ENCODE results near the gene STK10.
A peak's percentile ranks its signal among the peaks of the same experiment; 100 is the strongest.
"Not testable (repeated sequence)": the region's sequence is repeated elsewhere in the genome, so short reads cannot be mapped to it uniquely, and the experiment has no call there.

Gene STK10

GRCh38 chr5:172153695-172154094, 34.3 kb downstream of the STK10 start:
- TF ChIP-seq CTCF (IDR thresholded peaks at IDR 0.05; ENCODE audit: extremely low read depth, missing control alignments), result no peak

GRCh38 chr5:172151661-172152210, 36.3 kb downstream of the STK10 start:
- no peak for TF ChIP-seq CTCF (IDR thresholded peaks at IDR 0.05; ENCODE audit: extremely low read depth, missing control alignments)
- no peak for DNase-seq (ENCODE audit: low spot score)

More at GRCh38 chr5:172153695-172154094, 34.3 kb downstream of the STK10 start:
- DNase-seq (ENCODE audit: low spot score), result no peak

- peak; percentile 68 for DNase-seq (ENCODE audit: low spot score)
- no peak for TF ChIP-seq CTCF (IDR thresholded peaks at IDR 0.05; ENCODE audit: extremely low read depth, missing control alignments)
Observed at GRCh38 chr5:172150514-172151425, 37.3 kb downstream of the STK10 start.

GRCh38 chr5:172149481-172149880, 38.5 kb downstream of the STK10 start:
- not testable (repeated sequence) for DNase-seq (ENCODE audit: low spot score)

- no peak for TF ChIP-seq CTCF (IDR thresholded peaks at IDR 0.05; ENCODE audit: extremely low read depth, missing control alignments)
- DNase-seq (ENCODE audit: low spot score), result no peak
Observed at GRCh38 chr5:172149073-172149472, 39.0 kb downstream of the STK10 start.

GRCh38 chr5:172148381-172148780, 39.6 kb downstream of the STK10 start:
- DNase-seq (ENCODE audit: low spot score), result no peak
- TF ChIP-seq CTCF (IDR thresholded peaks at IDR 0.05; ENCODE audit: extremely low read depth, missing control alignments), result no peak

- DNase-seq (ENCODE audit: low spot score), result no peak
Observed at GRCh38 chr5:172147857-172148256, 40.2 kb downstream of the STK10 start.

More at GRCh38 chr5:172147857-172148256, 40.2 kb downstream of the STK10 start:
- no peak for TF ChIP-seq CTCF (IDR thresholded peaks at IDR 0.05; ENCODE audit: extremely low read depth, missing control alignments)
